ENCODE results near the gene SLC35B2.

The SLC35B2 gene

GRCh38 chr6:44257025-44257752 is at the start of gene SLC35B2:
Gene SLC35B2 (minus strand): TSS chr6:44257528. CDS start chr6:44257410, 118 bp downstream.
- no peak for DNase-seq

GRCh38 chr6:44306710-44307109 is 49.4 kb upstream of the SLC35B2 start:
- DNase-seq, result no peak

GRCh38 chr6:44305200-44305725 is 47.9 kb upstream of the SLC35B2 start:
- no peak for DNase-seq

- DNase-seq, result peak; percentile 28
Observed at GRCh38 chr6:44304282-44305199, 47.2 kb upstream of the SLC35B2 start.

- no peak for DNase-seq
Observed at GRCh38 chr6:44303842-44304241, 46.5 kb upstream of the SLC35B2 start.

- no peak for DNase-seq
Observed at GRCh38 chr6:44302856-44303255, 45.5 kb upstream of the SLC35B2 start.

GRCh38 chr6:44301782-44302564 is 44.6 kb upstream of the SLC35B2 start:
- DNase-seq, result no peak

GRCh38 chr6:44301106-44301505 is 43.8 kb upstream of the SLC35B2 start:
- DNase-seq, result no peak

GRCh38 chr6:44300292-44300823 is 43.0 kb upstream of the SLC35B2 start:
- DNase-seq, result no peak

GRCh38 chr6:44298864-44299263 is 41.5 kb upstream of the SLC35B2 start:
- DNase-seq, result no peak

GRCh38 chr6:44298055-44298803 is 40.9 kb upstream of the SLC35B2 start:
- DNase-seq, result no peak

GRCh38 chr6:44297063-44298038 is 40.0 kb upstream of the SLC35B2 start:
- peak; percentile 23 for DNase-seq

GRCh38 chr6:44294832-44295791 is 37.8 kb upstream of the SLC35B2 start:
- DNase-seq, result no peak

- DNase-seq, result no peak
Observed at GRCh38 chr6:44292661-44293365, 35.5 kb upstream of the SLC35B2 start.

- no peak for DNase-seq
Observed at GRCh38 chr6:44291841-44292240, 34.5 kb upstream of the SLC35B2 start.

GRCh38 chr6:44289726-44290260 is 32.5 kb upstream of the SLC35B2 start:
- no peak for DNase-seq

GRCh38 chr6:44286747-44287146 is 29.4 kb upstream of the SLC35B2 start:
- no peak for DNase-seq

- DNase-seq, result no peak
Observed at GRCh38 chr6:44286285-44286565, 28.9 kb upstream of the SLC35B2 start.

Measured in activated T-cell treated with anti-CD3 and anti-CD28 coated beads for 4 hours (primary cell).